Astrocyte of the spinal cord (primary cell): ENCODE data around the gene TMIE.
A peak's percentile ranks its signal among the peaks of the same experiment; 100 is the strongest.

ENCODE experiments used
- DNase-seq: peaks from one replicate; pipeline ENCODE4 v3.0.0; 2011; ENCODE audit warnings: low read depth, low spot score
- H3K4me3 ChIP-seq: 2 replicates; pipeline ENCODE4 v1.5.1; 2011; ENCODE audit warnings: low read depth, mild to moderate bottlenecking, low read length, moderate library complexity
- CTCF ChIP-seq: IDR thresholded peaks from 2 replicates; pipeline ENCODE4 v1.5.1; 2012; ENCODE audit warnings: low read depth, mild to moderate bottlenecking, low read length, inconsistent platforms
- in situ Hi-C: cut with HindIII; loops from 2 replicates; pipeline ENCODE4 v1.10.0; 2017; ENCODE audit warnings: low sequenced_read_pairs

Gene TMIE

GRCh38 chr3:46694520-46694919, 6.7 kb upstream of the TMIE start:
- no peak for DNase-seq
- H3K4me3 ChIP-seq, result no peak overlapping the region
- no peak for TF ChIP-seq CTCF
- in situ Hi-C loops, result no loop called here

- DNase-seq, result no peak
- in situ Hi-C loops, result no loop called here
- TF ChIP-seq CTCF, result peak; percentile 32
- no peak overlapping the region for H3K4me3 ChIP-seq
These were observed 5.8 kb upstream of the TMIE start for GRCh38 chr3:46695177-46695961.

- H3K4me3 ChIP-seq, result no peak overlapping the region
- in situ Hi-C loops, result no loop called here
- DNase-seq, result no peak
- TF ChIP-seq CTCF, result no peak
These were observed 5.0 kb upstream of the TMIE start for GRCh38 chr3:46695962-46696894.

- TF ChIP-seq CTCF, result no peak
- no peak overlapping the region for H3K4me3 ChIP-seq
- in situ Hi-C loops, result no loop called here
- DNase-seq, result no peak
These were observed 1.3 kb upstream of the TMIE start for GRCh38 chr3:46699676-46700523.

- in situ Hi-C loops, result no loop called here
- no peak overlapping the region for H3K4me3 ChIP-seq
- DNase-seq, result no peak
- TF ChIP-seq CTCF, result no peak
These were observed 420 bp upstream of the TMIE start for GRCh38 chr3:46700772-46701171.
